ENCODE measurements around the gene ANKRD13D.
A peak's percentile ranks its signal among the peaks of the same experiment; 100 is the strongest.

Gene ANKRD13D

DNA sequence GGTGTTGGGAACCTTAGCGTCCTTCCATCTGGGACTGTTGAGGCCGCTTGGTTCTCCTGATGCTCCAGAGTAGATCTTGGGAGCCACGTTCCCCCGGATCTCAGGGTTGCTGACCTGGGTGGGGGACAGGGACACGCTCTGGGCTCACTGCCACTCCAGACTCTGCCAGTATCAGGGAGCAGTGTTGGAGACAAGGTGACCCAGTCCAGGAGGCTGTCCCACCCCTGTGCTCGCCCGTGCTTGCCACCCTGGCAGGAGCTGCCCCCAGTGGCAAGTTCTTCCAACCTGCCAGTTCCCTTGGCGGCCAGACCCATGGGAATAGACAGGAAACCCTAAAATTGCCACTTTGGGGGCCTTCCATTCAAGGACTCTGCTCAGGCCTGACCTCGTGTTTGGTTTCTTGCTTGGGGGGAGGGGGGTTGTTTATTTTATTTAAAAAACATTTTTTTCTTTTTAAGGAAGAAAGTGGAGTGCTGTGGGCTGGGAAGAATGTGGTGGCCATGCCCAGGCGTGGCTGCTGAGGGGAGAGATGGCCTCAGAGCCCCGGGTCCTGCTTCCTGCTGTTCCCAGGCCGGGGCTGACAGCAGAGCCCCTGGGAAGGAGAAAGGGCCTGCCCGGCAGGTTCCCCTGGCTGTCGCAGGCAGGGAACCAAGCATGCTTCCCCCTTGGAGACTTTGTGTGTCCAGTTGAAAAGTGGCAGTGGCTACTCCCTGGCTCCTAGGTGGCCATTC, 15.7 kb upstream of the ANKRD13D start:
- DNase-seq (ENCODE audit: low read depth), result peak; percentile 50

DNA sequence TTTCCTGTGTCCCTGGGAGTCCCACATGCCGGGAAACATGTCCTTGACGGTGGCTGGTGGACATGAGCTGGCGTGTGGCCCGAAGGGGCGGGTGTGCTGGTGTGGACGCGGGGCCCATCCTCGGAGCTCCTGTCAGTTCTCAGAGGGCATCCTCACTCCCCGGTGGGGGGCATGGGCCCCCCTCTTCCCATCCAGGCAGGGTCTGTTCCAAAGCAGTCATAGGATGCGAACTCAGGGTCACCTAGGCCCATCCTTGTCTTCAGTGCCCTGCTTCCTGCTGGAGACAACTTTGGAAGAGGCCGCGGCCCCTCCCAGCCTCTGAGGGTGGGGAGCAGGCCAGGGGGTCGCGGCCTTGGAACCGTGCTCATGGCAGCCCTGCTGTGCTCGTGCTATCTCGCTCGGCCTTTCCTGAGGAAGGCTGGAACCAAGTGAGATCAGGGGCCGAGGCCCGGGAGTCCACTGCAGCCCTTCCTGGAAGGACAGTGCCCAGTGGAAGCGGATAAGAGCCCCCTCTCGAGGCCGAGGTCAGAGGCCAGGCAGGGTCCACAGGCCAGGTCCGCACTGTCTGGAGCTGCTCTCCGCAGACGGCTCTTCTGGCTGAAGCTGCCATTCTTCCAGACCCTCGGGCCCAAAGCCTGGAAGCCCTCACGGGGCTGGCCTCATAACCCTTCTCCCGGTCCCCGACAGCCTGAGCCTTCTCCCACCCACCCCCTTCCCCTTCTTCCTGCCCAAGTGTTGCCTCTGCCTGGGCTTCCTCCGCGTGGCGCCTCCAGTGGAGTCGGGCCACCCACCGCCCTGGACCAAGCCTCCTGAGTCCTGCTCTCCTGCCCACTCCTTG, 14.1 kb upstream of the ANKRD13D start:
- no peak for DNase-seq (ENCODE audit: low read depth)

DNA sequence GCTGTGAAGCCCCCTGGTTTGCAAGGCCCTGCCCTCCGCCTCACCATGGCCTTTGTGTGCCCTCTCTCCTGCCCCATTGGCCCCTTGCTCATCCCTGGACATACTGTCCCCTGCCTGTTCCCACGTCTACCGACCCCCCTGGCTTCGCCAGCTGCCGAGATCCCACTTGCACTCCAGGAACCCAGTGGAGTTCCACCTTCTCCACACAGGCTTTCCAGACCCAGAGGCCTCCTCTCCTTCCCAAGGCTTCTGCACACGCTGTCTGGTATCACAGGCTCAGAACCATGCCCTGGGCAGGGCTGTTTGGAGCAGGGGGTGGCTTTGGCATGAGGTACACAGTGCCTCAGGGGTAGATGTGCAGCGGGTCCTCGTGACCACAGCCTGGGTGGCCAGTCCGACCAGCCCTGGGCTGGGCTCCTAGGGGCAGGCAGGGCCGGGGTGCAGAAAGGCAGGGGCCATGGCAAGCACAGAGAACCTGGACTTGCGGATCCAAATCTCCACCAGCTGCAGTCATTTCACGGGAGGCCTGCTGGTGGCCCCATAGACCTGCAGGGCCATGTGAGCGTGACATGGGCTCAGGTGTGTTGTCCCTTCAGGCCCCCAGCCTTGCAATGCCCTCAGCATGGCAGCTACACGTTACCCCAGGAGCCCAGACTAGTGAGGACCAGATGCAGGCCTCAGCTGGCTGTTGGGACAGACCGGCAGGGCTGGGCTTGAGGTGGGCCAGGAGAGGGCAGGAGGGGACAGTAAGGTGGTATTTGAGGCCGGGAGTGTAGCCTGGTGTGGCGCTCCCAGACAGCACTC, 13.3 kb upstream of the ANKRD13D start:
- no peak for DNase-seq (ENCODE audit: low read depth)

DNA sequence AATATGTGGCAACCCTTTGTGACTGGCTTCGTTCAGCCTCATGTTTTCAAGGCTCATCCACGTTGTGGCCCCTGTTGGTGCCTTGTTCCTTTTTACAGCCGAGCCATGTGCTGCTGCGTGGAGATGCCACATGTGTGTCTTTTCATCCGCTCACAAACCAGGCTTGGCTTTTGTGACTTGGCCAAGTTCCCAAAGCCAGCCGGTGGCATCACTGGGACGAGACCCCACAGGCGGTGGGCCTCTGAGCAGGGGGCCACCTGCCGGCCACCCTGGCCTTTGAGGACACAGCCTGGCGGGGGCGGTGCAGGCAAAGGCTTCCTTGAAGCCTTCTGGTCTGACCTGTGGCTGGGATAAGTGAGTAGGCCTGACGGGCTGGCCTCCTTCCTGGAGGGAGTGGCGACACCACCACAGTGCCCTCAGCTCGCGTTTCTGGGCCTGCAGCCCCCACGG, 12.3 kb upstream of the ANKRD13D start:
- peak; percentile 57 for DNase-seq (ENCODE audit: low read depth)

DNA sequence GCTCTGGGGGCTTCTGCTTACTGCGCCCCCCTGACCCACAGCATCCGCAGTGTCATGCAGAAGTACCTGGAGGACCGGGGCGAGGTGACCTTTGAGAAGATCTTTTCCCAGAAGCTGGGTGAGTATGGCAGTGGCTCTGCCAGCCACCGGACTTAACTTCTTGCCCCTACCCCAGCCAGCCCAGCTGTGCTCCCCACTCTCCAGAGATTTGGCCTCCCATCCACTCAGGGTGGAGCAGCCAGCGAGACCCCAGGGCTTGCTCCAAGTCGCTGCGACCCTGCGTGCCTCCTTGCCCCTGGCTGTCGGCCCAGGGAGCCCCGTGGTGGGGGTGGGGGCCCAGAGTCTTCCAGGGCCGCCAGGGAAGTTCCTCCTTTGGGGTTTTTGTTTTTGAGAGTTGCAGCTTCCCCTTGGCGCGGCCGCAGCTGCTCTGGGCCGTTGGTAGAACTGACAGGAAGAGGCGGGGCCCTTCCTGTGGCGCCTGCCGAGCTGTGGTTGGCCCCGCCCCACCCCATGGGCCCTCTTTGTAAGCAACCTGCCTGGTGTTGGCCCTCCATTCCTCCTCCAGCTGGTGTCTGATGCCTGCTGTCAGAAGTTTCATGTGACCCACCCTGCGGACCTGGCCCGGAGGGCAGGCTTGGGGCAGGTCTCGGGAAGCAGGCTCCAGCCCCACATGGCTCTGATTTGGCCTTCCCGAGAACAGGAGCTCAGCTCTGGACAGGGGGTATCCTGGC, 11.7 kb upstream of the ANKRD13D start:
- peak; percentile 74 for DNase-seq (ENCODE audit: low read depth)

DNA sequence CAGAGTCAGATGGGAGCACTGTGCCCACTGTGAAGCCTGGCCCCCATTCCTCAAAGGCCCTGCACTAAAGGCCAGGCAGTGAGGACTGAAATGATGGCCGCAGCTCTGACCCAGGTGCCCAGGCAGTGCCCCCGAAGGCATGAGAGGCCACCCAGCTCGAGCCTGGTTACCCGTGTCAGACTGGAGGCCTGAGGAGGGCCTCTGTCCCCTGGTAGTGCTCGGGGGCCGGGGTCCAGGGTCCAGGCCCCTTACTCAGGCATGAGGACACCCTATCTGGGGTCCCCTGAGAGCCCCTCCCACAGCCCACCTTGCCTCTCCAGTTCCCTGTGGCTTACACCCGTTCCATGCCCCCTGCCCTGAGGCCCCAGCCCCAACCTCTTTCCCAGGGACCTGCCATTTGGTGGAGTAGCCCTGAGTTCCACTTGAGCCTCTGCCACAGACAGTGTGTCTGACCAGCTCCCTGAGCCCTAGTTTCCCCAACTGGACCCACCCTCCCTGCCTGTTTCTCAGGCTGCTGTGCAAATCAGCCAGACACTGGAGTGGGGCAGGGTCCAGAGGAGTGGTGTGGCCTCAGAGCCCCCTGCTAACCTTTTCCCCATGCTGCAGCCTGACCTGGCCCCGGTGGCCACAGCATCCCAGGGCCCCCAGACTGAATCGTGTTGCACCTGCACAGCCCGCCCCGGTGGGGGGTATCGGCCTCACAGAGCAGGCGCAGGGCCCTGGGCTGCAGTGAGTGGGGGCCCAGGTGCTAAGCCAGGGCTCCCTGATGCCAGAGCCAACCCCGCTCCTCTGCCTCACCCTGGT, 10.8 kb upstream of the ANKRD13D start:
- no peak for DNase-seq (ENCODE audit: low read depth)

DNA sequence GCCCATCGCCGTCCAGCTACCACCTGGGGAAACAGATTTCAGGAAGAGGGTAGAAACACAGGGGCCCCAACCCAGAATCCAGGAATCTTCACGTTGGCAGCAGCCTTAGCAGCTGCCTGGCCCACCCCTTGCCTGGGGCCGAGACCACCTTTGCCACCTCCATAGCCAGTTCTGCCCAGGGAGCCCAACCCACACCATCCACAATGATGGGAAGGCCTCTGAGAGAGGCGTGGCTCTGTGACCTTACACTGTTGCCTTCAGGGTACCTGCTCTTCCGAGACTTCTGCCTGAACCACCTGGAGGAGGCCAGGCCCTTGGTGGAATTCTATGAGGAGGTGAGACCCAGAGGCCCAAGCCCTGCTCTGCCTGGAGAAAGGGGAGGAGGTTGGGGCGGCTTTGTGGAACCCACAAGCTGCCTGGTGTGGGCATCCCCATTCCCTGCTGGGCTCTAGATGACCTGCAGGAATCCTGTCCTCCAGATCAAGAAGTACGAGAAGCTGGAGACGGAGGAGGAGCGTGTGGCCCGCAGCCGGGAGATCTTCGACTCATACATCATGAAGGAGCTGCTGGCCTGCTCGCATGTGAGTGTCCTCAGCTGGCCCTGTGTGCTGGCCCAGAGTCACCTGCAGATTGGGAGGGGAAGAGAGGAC, 10.0 kb upstream of the ANKRD13D start:
- no peak for DNase-seq (ENCODE audit: low read depth)

DNA sequence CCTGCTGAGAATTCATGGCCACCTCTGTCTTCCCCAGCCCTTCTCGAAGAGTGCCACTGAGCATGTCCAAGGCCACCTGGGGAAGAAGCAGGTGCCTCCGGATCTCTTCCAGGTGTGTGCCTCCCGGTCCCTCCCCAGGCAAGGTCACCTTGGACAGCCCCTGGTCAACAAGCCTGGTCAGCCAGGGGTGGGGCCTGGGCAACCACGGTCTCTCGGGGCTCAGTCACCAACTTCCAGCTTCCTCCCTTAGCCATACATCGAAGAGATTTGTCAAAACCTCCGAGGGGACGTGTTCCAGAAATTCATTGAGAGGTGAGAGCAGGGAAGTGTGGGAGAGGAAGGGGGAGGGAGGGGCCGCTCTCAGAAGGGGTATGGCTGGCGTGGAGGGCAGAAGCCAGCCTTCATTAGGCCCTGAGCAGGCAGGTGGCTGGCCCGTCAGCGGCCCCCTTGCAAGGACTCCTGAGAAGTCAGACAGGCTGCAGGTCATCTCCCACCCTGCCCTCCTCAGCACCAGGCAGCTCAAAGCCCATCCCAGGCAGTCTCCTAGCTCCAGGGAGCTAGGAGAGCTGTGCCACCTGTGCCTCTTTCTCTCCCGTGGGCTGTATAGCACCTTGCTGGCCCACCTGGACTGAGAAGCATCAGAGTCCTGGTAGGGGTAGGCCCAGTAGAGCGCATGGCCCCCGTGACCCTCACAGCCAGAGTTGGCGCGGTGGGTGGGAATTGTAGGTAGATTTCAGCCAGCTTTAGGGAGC, 9.3 kb upstream of the ANKRD13D start:
- no peak for DNase-seq (ENCODE audit: low read depth)

DNA sequence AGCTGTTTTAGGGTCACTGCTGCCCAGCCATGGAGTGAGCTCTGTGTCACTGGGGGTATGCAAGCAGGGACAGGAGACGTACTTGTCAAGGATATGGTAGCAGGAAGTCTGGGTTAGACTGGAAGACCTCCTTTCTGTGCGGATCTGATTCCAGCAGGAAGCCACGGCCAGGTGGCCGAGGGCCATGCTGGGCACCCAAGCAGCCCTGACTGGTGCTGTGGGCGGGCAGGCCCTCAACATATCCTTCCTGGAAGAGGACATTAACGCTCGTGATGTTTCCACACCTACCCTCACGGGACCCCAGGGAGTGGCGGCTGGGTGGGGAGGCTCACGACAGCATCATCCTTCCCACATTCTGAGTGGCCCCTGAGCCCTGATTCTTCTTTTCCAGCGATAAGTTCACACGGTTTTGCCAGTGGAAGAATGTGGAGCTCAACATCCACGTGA, 8.7 kb upstream of the ANKRD13D start:
- DNase-seq (ENCODE audit: low read depth), result no peak

DNA sequence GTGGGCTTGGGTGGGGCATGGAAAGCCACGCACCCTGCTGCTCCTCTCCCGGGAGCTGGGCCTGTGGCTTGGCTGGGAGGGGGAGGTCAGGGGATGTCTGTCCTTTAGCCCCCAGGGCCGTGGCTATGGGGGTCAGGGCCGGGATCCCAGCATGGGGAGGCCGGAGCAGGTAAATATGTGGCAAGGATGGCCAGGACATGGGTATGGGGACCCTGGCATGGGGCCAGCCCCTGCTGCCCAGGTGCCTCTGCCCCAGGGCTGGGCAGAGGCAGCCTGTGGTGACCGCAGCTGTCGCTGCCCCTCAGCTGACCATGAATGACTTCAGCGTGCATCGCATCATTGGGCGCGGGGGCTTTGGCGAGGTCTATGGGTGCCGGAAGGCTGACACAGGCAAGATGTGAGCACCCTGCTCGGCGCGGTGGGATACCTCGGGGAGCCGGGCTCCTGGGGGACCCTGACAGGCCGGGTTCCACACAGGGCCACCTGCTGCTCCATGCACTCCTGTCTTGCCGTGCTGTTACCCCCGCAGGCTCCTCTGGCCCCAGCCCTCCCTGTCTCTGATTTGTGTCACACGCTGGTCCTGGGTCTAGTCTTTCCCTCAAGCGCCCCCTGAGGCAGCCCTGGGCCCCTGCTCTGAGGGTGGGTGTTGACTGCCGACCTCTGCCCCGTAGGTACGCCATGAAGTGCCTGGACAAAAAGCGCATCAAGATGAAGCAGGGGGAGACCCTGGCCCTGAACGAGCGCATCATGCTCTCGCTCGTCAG, 8.1 kb upstream of the ANKRD13D start:
- DNase-seq (ENCODE audit: low read depth), result no peak

DNA sequence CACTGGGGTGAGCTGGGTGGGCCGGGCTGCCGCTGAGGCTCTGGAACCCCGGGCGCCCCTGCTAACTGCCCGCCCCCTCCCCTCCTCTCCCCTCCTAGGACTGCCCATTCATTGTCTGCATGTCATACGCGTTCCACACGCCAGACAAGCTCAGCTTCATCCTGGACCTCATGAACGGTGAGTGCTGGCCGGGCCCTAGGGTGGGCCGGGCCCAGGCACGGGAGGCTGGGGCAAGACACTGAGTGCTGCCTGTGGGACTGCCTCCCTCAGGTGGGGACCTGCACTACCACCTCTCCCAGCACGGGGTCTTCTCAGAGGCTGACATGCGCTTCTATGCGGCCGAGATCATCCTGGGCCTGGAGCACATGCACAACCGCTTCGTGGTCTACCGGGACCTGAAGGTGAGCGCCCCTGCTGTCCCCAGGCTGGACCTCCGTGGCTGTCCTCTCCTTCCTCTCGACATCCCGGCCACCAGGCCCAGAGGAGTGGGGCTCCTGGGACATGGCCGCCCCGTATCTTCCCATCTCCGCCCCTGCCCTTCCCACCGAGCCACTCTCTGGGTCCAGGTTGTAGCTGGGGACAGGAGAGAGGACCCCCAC, 7.5 kb upstream of the ANKRD13D start:
- no peak for DNase-seq (ENCODE audit: low read depth)

DNA sequence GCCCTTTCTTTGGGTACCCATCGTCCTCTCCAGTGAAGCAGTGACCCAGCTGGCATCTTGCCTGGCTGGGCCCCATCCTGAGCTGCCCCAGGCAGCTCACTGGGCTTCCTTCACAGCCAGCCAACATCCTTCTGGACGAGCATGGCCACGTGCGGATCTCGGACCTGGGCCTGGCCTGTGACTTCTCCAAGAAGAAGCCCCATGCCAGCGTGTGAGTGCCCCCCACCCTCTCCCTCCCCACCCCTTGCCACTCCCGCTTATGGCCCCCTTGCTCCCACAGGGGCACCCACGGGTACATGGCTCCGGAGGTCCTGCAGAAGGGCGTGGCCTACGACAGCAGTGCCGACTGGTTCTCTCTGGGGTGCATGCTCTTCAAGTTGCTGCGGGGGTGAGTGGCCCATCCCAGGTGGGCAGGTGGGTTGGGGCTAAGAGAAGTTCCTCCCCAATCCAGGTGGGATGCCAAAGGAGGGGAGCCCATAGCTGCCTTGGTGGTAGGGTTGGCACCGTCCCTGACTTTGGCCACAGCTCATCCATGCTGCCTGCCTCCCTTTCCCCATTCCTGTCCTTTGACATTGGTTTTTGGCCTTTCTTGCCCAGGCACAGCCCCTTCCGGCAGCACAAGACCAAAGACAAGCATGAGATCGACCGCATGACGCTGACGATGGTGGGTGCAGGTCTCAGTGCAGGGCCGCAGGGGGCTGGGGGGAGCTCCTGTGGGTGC, 6.8 kb upstream of the ANKRD13D start:
- DNase-seq (ENCODE audit: low read depth), result no peak

DNA sequence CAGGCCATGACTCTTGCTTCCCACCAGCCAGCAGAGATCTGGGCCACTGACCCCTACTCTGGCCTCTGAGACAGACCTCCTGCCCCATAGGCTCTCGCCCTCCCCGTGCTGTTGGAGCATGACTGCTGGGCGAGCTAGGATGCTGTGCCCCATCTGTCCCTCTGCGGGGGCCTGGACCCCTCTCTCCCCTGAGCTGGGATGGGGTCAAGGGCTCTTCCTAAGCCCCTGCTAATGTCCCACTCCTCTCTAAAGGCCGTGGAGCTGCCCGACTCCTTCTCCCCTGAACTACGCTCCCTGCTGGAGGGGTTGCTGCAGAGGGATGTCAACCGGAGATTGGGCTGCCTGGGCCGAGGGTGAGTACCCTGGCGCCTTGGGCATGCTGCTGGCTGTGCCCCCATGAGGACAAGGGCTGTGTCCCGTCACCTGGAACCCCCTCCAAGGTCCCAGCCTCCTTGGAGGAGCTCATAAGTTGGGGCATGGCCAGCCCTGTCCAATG, 6.2 kb upstream of the ANKRD13D start:
- DNase-seq (ENCODE audit: low read depth), result no peak

DNA sequence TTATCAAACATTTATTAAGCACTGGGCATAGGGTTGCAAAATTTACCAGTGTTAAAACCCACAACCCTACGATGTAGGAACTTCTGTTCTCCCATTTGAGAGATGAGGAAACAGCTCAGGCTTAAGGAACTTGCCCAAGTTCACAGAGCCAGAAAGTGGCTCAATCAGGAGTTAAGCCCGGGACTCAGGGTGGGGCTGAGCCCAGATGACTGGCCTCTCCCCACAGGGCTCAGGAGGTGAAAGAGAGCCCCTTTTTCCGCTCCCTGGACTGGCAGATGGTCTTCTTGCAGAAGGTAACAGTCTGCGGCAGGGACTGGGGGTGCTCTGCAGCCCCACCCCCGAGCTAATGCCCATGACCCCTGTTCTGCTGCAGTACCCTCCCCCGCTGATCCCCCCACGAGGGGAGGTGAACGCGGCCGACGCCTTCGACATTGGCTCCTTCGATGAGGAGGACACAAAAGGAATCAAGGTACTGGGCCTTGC, 5.6 kb upstream of the ANKRD13D start:
- DNase-seq (ENCODE audit: low read depth), result no peak

DNA sequence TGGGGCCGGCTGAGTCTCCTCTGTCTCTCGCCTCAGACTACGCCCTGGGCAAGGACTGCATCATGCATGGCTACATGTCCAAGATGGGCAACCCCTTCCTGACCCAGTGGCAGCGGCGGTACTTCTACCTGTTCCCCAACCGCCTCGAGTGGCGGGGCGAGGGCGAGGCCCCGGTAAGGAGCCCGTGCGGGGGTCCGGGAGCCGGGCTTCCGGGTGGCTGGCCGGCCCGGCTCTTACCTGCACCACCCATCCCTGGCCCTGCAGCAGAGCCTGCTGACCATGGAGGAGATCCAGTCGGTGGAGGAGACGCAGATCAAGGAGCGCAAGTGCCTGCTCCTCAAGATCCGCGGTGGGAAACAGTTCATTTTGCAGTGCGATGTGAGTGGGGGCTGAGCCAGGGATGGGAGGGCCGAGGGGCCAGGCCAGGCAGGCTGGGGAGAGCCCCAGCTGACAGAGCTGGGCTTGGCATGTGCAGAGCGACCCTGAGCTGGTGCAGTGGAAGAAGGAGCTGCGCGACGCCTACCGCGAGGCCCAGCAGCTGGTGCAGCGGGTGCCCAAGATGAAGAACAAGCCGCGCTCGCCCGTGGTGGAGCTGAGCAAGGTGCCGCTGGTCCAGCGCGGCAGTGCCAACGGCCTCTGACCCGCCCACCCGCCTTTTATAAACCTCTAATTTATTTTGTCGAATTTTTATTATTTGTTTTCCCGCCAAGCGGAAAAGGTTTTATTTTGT, 4.1 kb upstream of the ANKRD13D start:
- DNase-seq (ENCODE audit: low read depth), result no peak

Measured in EH (cell line).